H1 (cell line): Measurements from ENCODE around the gene DNAH1. TPM values are rescaled to one million over a fixed set of nuclear protein-coding genes. Genes with fewer than 3 reads are reported as not detected.

Experiments
- CTCF ChIA-PET: fragments of 300-600 bp; sonication (Branson Sonifier 250); formaldehyde crosslinking; loops from one replicate; lab custom pipeline; 2021; ENCODE audit not compliant: partially characterized antibody; lab: Charles Lee
- POLR2A ChIA-PET: fragments of 300-600 bp; sonication (Branson Sonifier 250); formaldehyde crosslinking; loops from one replicate; lab custom pipeline; 2021; ENCODE audit warnings: inconsistent platforms; ENCODE audit not compliant: partially characterized antibody; lab: Charles Lee
- DNase-seq, 2 experiments: peaks; one replicate each; pipeline versions ENCODE4 v3.0.0 to v3.0.0-alpha.2; 2010 to 2022; ENCODE audit warnings: low spot score in 2 of 2, low read depth in 1 of 2, mixed read lengths in 1 of 2
- FAIRE-seq: peaks from 2 replicates; lab custom pipeline; 2011; peaks lifted over from hg19 to GRCh38; lab: Jason Lieb, UNC
- H2AFZ ChIP-seq: 2 replicates; pipeline ENCODE4 v1.8.1; 2012; ENCODE audit warnings: low read length, inconsistent platforms
- H2AK5ac ChIP-seq: 2 replicates; pipeline ENCODE4 v1.6.1; 2013; ENCODE audit warnings: low read depth, low read length
- H2BK120ac ChIP-seq: replicated peaks from 2 replicates; pipeline ENCODE3; 2013; ENCODE audit warnings: low read depth, low read length, inconsistent platforms
- H2BK12ac ChIP-seq: 2 replicates; pipeline ENCODE4 v1.6.1; 2013; ENCODE audit warnings: low read depth, low read length
- H2BK15ac ChIP-seq: 2 replicates; pipeline ENCODE4 v1.6.1; 2013; ENCODE audit warnings: low read length
- H2BK20ac ChIP-seq: 2 replicates; pipeline ENCODE4 v1.6.1; 2013; ENCODE audit warnings: low read length
- H2BK5ac ChIP-seq: 2 replicates; pipeline ENCODE4 v1.6.1; 2013; ENCODE audit warnings: low read depth, low read length
- H3K14ac ChIP-seq: 2 replicates; pipeline ENCODE4 v1.6.1; 2013; ENCODE audit warnings: inconsistent platforms; ENCODE audit not compliant: insufficient read length
- H3K18ac ChIP-seq: 2 replicates; pipeline ENCODE4 v1.6.1; 2013; ENCODE audit warnings: low read length; ENCODE audit errors: extremely low read depth
- H3K23ac ChIP-seq: 2 replicates; pipeline ENCODE4 v1.6.1; 2013; ENCODE audit warnings: inconsistent platforms; ENCODE audit not compliant: insufficient read length
- H3K23me2 ChIP-seq: 2 replicates; pipeline ENCODE4 v1.6.1; 2013; ENCODE audit warnings: low read depth, low read length
- H3K27ac ChIP-seq: 2 replicates; pipeline ENCODE4 v1.6.1; 2011; ENCODE audit warnings: low read depth, low read length, inconsistent platforms
- H3K27me3 ChIP-seq, 4 experiments: replicated peaks in 1 of 4; 1 replicate in 1 of 4; 2 replicates in 3 of 4; pipeline versions ENCODE4 v1.6.1 to v1.8.1; 2011 to 2013; ENCODE audit warnings: low read length in 3 of 4, mild to moderate bottlenecking in 3 of 4, inconsistent platforms in 2 of 4, mixed read lengths in 2 of 4, moderate library complexity in 1 of 4; ENCODE audit not compliant: control insufficient read depth in 3 of 4, insufficient read depth in 3 of 4; ENCODE audit errors: extremely low read depth in 1 of 4
- H3K36me3 ChIP-seq, 4 experiments: 2 replicates each; pipeline versions ENCODE4 v1.6.1 to v1.8.1; 2011 to 2013; ENCODE audit warnings: mild to moderate bottlenecking in 4 of 4, low read length in 3 of 4, moderate library complexity in 2 of 4, control low read depth in 1 of 4, inconsistent platforms in 1 of 4; ENCODE audit not compliant: insufficient read depth in 4 of 4, control insufficient read depth in 2 of 4
- H3K4ac ChIP-seq: replicated peaks from 2 replicates; pipeline ENCODE3; 2013; ENCODE audit warnings: low read length, low read depth, mixed read lengths, inconsistent platforms; ENCODE audit not compliant: insufficient read length
- H3K4me1 ChIP-seq, 4 experiments: replicated peaks in 1 of 4; 1 replicate in 1 of 4; 2 replicates in 3 of 4; pipeline versions ENCODE4 v1.6.1 to v1.8.1; 2011 to 2013; ENCODE audit warnings: low read length in 3 of 4, inconsistent platforms in 2 of 4, mixed read lengths in 1 of 4; ENCODE audit not compliant: insufficient read depth in 4 of 4, control insufficient read depth in 3 of 4
- H3K4me2 ChIP-seq, 2 experiments: 2 replicates each; pipeline versions ENCODE4 v1.6.1 to v1.8.1; 2011 to 2013; ENCODE audit warnings: low read depth in 2 of 2, low read length in 2 of 2, control low read depth in 1 of 2, inconsistent platforms in 1 of 2, mild to moderate bottlenecking in 1 of 2; ENCODE audit not compliant: insufficient read depth in 1 of 2
- H3K4me3 ChIP-seq, 4 experiments: fragments of 200-600, 300-600 bp in 1 of 4; sonication (generic), shearing (Covaris generic), sonication (Bioruptor Twin) in 1 of 4; 2 replicates each; pipeline versions ENCODE4 v1.5.1 to v1.8.1; 2011 to 2016; ENCODE audit warnings: low read length in 4 of 4, low read depth in 3 of 4, control low read depth in 2 of 4, inconsistent platforms in 2 of 4, mild to moderate bottlenecking in 2 of 4, mixed read lengths in 1 of 4, moderate library complexity in 1 of 4; ENCODE audit not compliant: insufficient read depth in 2 of 4; ENCODE audit errors: extremely low read depth in 1 of 4
- H3K56ac ChIP-seq: replicated peaks from 2 replicates; pipeline ENCODE3; 2013; ENCODE audit warnings: low read depth, mild to moderate bottlenecking, mixed read lengths, low read length, inconsistent platforms; ENCODE audit not compliant: insufficient read length
- H3K79me1 ChIP-seq: 2 replicates; pipeline ENCODE4 v1.6.1; 2013; ENCODE audit warnings: low read depth, low read length, control low read depth
- H3K79me2 ChIP-seq, 2 experiments: 2 replicates each; pipeline versions ENCODE4 v1.6.1 to v1.8.1; 2012 to 2013; ENCODE audit warnings: low read length in 2 of 2, mild to moderate bottlenecking in 2 of 2, inconsistent platforms in 1 of 2; ENCODE audit not compliant: insufficient read depth in 2 of 2, control insufficient read depth in 1 of 2
- H3K9ac ChIP-seq, 4 experiments: replicated peaks in 1 of 4; 1 replicate in 1 of 4; 2 replicates in 3 of 4; pipeline versions ENCODE4 v1.6.1 to v1.8.1; 2011 to 2013; ENCODE audit warnings: low read depth in 3 of 4, low read length in 3 of 4, control low read depth in 2 of 4, mild to moderate bottlenecking in 2 of 4, moderate library complexity in 2 of 4, inconsistent platforms in 1 of 4; ENCODE audit errors: extremely low read depth in 1 of 4
- H3K9me3 ChIP-seq, 2 experiments: 2 replicates each; pipeline versions ENCODE4 v1.6.1 to v1.8.1; 2012 to 2013; ENCODE audit warnings: mild to moderate bottlenecking in 2 of 2, moderate library complexity in 2 of 2, control low read depth in 1 of 2, inconsistent platforms in 1 of 2, low read depth in 1 of 2, low read length in 1 of 2, mixed read lengths in 1 of 2; ENCODE audit not compliant: insufficient read depth in 2 of 2
- H4K20me1 ChIP-seq, 2 experiments: replicated peaks in 1 of 2; 2 replicates each; pipeline versions ENCODE3 to v1.8.1; 2011 to 2013; ENCODE audit warnings: inconsistent platforms in 2 of 2, low read length in 2 of 2, mild to moderate bottlenecking in 1 of 2; ENCODE audit not compliant: insufficient read depth in 2 of 2, control insufficient read depth in 1 of 2
- H4K5ac ChIP-seq: 2 replicates; pipeline ENCODE4 v1.6.1; 2013; ENCODE audit warnings: low read length, low read depth, mixed read lengths, inconsistent platforms; ENCODE audit not compliant: insufficient read length
- H4K8ac ChIP-seq: 2 replicates; pipeline ENCODE4 v1.8.0; 2013; ENCODE audit warnings: mild to moderate bottlenecking, moderate library complexity, low read length, inconsistent platforms; ENCODE audit not compliant: insufficient read depth; ENCODE audit errors: extremely low read depth
- H4K91ac ChIP-seq: replicated peaks from 2 replicates; pipeline ENCODE3; 2013; ENCODE audit warnings: low read length, mixed read lengths, inconsistent platforms; ENCODE audit not compliant: insufficient read length
- CBX8 ChIP-seq: fragments of 300-800, 300-1000 bp; sonication (generic); IDR thresholded peaks from 2 replicates; pipeline ENCODE4 v1.7.1; 2016; ENCODE audit warnings: low read depth, low read length, borderline replicate concordance
- RNF2 ChIP-seq: fragments of 200-900, 300-1000 bp; sonication (generic); IDR thresholded peaks from 2 replicates; pipeline ENCODE4 v1.7.1; 2016; ENCODE audit warnings: borderline replicate concordance, low read depth, mild to moderate bottlenecking, antibody characterized with exemption, low read length; ENCODE audit not compliant: poor library complexity, severe bottlenecking; ENCODE audit errors: missing control alignments
- SRF ChIP-seq: IDR thresholded peaks from 2 replicates; pipeline ENCODE4 v1.6.1; 2011; ENCODE audit warnings: mild to moderate bottlenecking, low read depth, low read length, moderate library complexity
- TAF7 ChIP-seq: optimal IDR thresholded peaks from 2 replicates; pipeline ENCODE3; 2011; ENCODE audit warnings: low read depth, mild to moderate bottlenecking, inconsistent platforms, low read length, moderate library complexity, borderline replicate concordance
- TBP ChIP-seq: IDR thresholded peaks from 2 replicates; pipeline ENCODE4 v1.6.1; 2011; ENCODE audit warnings: low read depth, low read length, improper control_type of control experiment
- WGBS, 2 experiments: shearing (Covaris generic) in 1 of 2; methylation state at CpG; one replicate each; pipeline versions ENCODE4 v1.1.6 to v1.1.7; 2013 to 2015; ENCODE audit warnings: low lambda C conversion rate in 2 of 2, mixed read lengths in 2 of 2, inconsistent platforms in 1 of 2, low coverage in 1 of 2, missing lambda C conversion rate in 1 of 2; ENCODE audit not compliant: insufficient replicate concordance in 2 of 2, insufficient coverage in 1 of 2, insufficient read length in 1 of 2; ENCODE audit errors: extremely low coverage in 1 of 2, missing lambda C conversion rate in 1 of 2; 5-methylcytosine and 5-hydroxymethylcytosine counted together
- polyA plus RNA-seq, 7 experiments: library from polyadenylated mRNA; depleted of rRNA in 3 of 7; stranded (reverse) in 5 of 7; unstranded in 2 of 7; fragments of >200 nt in 5 of 7; fragments of 200-250 nt in 2 of 7; gene quantifications; 1 replicate in 5 of 7; 2 replicates in 1 of 7; 4 replicates in 1 of 7; pipeline versions ENCODE4 v1.2.1 to v1.2.3, GENCODE V29; 2011 to 2013; ENCODE audit warnings: missing spikeins in 2 of 7, mixed read lengths in 2 of 7
- total RNA-seq: library from RNA; stranded (reverse); fragmentation: NEBNext Ultra II Directional; extraction: Animal tissue kit (Norgen Biotek cat#: 25700); gene quantifications from 2 replicates; pipeline ENCODE4 v1.2.1, GENCODE V29; 2021

The DNAH1 gene
- total and polyA plus RNA-seq, 2 of the 8 experiments (the other 6 are each of a cell fraction or from before 2014, with no cell fraction given): 1.0 to 1.5 TPM

DNA sequence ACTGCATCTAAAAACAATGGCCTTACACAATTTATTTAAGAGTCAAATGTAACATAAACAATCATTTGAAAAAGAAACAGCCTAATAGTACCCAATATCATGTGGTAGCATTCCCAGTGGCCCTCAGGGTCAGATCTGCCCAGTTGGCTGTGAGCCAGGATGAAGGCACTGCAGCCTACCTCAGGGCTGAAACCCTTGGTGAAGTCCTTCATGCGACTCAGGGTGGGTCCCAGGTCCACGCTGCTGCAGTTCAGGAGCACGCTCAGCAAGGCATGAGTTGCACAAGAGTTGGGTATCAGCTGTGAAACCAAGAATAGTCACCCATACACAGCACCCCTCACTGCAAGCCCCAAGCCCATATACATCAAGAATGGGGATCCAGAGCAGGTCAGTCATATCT lies 91.7 kb downstream of the DNAH1 start:
- H3K14ac ChIP-seq: no peak overlapping the region
- no peak overlapping the region for H2BK12ac ChIP-seq
- peaks cover 24 to 47% (median 43%) of the 10 kb centered on the region in 4 experiments for H3K36me3 ChIP-seq
- H4K5ac ChIP-seq: no peak overlapping the region
- no peak overlapping the region for H2BK120ac ChIP-seq
- H3K4ac ChIP-seq: no peak overlapping the region
- no peak overlapping the region for H2BK5ac ChIP-seq
- H4K91ac ChIP-seq: no peak overlapping the region
- CTCF ChIA-PET: interaction anchor here (0.7 to 11.1 kb wide), 6 partner anchors 9 to 104 kb away, joined by 3 to 150 read pairs (median 3); no protein-coding TSS in a partner anchor
- no peak overlapping the region for H3K18ac ChIP-seq
- H4K20me1 ChIP-seq: peaks cover 4 to 6% of the 10 kb centered on the region in 2 experiments
- no peak overlapping the region for H2AFZ ChIP-seq
- 100% methylated on average over 3 of the region's 3 CpGs; no CpG with 5 or more reads in 1 of the 2 experiments for WGBS, 2 experiments
- H3K23me2 ChIP-seq: peaks cover 11% of the 10 kb centered on the region
- POLR2A ChIA-PET: interaction anchor here (0.9 to 1.4 kb wide), 4 partner anchors 9 to 116 kb away, joined by 3 to 5 read pairs (median 4); no protein-coding TSS in a partner anchor
- no peak overlapping the region for H4K8ac ChIP-seq
- no peak overlapping the region for H3K9ac ChIP-seq
- H3K9me3 ChIP-seq: no peaks in the 10 kb centered on the region
- H2BK15ac ChIP-seq: no peak overlapping the region
- no peak overlapping the region for H2AK5ac ChIP-seq
- no peak overlapping the region for H3K4me3 ChIP-seq
- no peak for TF ChIP-seq SRF
- no peak for TF ChIP-seq TBP
- no peak for TF ChIP-seq TAF7
- no peak for TF ChIP-seq RNF2
- TF ChIP-seq CBX8: no peak
- H3K79me2 ChIP-seq: peaks cover 0 to 14% of the 10 kb centered on the region in 2 experiments; a peak in 2 of 4 replicates
- H2BK20ac ChIP-seq: no peak overlapping the region
- H3K79me1 ChIP-seq: peaks cover 4% of the 10 kb centered on the region; the same call in 1 of the 2 replicates
- no peak overlapping the region for H3K27ac ChIP-seq
- no peak overlapping the region for H3K56ac ChIP-seq
- H3K27me3 ChIP-seq: no peaks in the 10 kb centered on the region
- H3K4me2 ChIP-seq: no peak overlapping the region
- FAIRE-seq: no peak
- H3K23ac ChIP-seq: no peak overlapping the region
- H3K4me1 ChIP-seq: peaks cover 0 to 14% (median 4%) of the 10 kb centered on the region in 4 experiments; a peak in 6 of 7 replicates
- no peak for DNase-seq
